Heart left ventricle (tissue), 13 donors: Measurements from ENCODE around the gene OR4D6.

Experiments
- CTCF ChIP-seq, 12 donors: fragments of 200-600 bp; sonication (generic) in 4 of 12; IDR thresholded peaks; one replicate each; pipeline versions ENCODE4 v1.5.0 to v1.8.0; 2018 to 2022; ENCODE audit warnings: antibody characterized with exemption in 12 of 12, mild to moderate bottlenecking in 5 of 12
- POLR2A ChIP-seq, 2 donors: fragments of 450-650 bp; IDR thresholded peaks; one replicate each; pipeline ENCODE4 v1.6.1; 2017; ENCODE audit warnings: antibody characterized with exemption in 2 of 2, mild to moderate bottlenecking in 2 of 2, moderate library complexity in 2 of 2
- donor health status: ischemic (EF 13 %, LVEDD 7.1; RV severe dilation, severe dysfunction).
- donor health status: DM: no; HTN: yes; CAD: no.
- donor health status: DM: no; HTN: no; CAD: no.
- donor health status: ischemic (EF 25% LVEDD 6.9; RV normal size, moderate dysfunction).
- donor health status: ischemic (EF 25% LVEDD 5.7; RV mildly dilated, moderate dysfunction).
- donor health status: ischemic (EF 35%, LVEDD 5.7; RV mildly dilated, moderate dysfunction).
- donor health status: nonischemic (EF 11% LVEDD 7.7; RV severe dilation, severe dysfunction).
- donor health status: DM: yes; HTN: yes; CAD: no.
- donor health status: PGD.
- donor health status: ischemic (EF 29% LVEDD 5.4; RV normal size, mild dysfunction).
- donor health status: nonischemic (EF 23%, LVEDD 6.1; RV moderate dilation, normal function).

- TF ChIP-seq CTCF (IDR thresholded peaks at IDR 0.05) = no peak
- no peak for TF ChIP-seq POLR2A (IDR thresholded peaks at IDR 0.05)
Measured at GRCh38 chr11:59418156-59418555, 38.6 kb upstream of the OR4D6 start.
